OCI-LY3 (cell line): Measurements from ENCODE around the gene POLQ.

ENCODE experiments used
- EZH2phosphoT487 ChIP-seq: fragments of 200-600 bp; shearing (Covaris generic); IDR thresholded peaks from 2 replicates; pipeline ENCODE4 v1.6.1; 2018; ENCODE audit warnings: antibody characterized with exemption, mixed run types, low read depth
- TF ChIP-seq, protein P1 (sequence below): fragments of 200-600, 300-600 bp; sonication (generic); IDR thresholded peaks from 2 replicates; pipeline ENCODE4 v1.5.1; 2014; ENCODE audit warnings: antibody characterized with exemption, low read length, low read depth

DNA sequence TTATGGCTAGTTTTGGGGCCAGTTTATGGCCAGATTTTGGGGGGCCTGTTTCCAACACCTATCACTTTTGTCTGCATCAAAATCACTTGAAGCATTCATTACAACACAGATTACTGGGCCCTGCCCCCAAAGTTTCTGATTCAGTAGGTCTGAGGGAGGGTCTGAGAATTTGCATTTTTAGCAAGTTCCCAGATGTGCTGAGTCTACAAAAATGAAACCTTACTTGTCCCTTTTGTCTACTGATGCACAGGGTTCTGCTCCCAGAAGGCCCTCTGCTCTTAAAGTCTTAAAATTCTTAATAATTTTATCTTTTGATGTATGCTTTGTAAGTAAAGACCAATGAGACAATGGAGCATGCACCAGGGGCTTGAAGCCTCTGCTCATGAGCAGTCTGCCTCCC, 146.0 kb downstream of the POLQ start:
- TF ChIP-seq, protein P1, sequence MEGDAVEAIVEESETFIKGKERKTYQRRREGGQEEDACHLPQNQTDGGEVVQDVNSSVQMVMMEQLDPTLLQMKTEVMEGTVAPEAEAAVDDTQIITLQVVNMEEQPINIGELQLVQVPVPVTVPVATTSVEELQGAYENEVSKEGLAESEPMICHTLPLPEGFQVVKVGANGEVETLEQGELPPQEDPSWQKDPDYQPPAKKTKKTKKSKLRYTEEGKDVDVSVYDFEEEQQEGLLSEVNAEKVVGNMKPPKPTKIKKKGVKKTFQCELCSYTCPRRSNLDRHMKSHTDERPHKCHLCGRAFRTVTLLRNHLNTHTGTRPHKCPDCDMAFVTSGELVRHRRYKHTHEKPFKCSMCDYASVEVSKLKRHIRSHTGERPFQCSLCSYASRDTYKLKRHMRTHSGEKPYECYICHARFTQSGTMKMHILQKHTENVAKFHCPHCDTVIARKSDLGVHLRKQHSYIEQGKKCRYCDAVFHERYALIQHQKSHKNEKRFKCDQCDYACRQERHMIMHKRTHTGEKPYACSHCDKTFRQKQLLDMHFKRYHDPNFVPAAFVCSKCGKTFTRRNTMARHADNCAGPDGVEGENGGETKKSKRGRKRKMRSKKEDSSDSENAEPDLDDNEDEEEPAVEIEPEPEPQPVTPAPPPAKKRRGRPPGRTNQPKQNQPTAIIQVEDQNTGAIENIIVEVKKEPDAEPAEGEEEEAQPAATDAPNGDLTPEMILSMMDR = no peak
- no peak for TF ChIP-seq EZH2phosphoT487
